RWPE2 (cell line): ENCODE results near the gene B9D2.
A peak's percentile ranks its signal among the peaks of the same experiment; 100 is the strongest.

Experiments used
- ATAC-seq: fragments of 200-7000 bp; cut with Tn5 transposase; 3 replicates; pipeline ENCODE4 v1.9.1; 2021; ENCODE audit warnings: low read depth
- DNase-seq: peaks from one replicate; pipeline ENCODE4 v3.0.0-alpha.2; 2020; ENCODE audit warnings: low spot score
- H3K27ac ChIP-seq: fragments of 450-650 bp; 2 replicates; pipeline ENCODE4 v1.5.1; 2017; ENCODE audit warnings: mild to moderate bottlenecking; ENCODE audit not compliant: poor library complexity, severe bottlenecking
- H3K27me3 ChIP-seq: fragments of 250-450 bp; sonication (Bioruptor Pico); 2 replicates; pipeline ENCODE4 v1.5.1; 2021; ENCODE audit warnings: mild to moderate bottlenecking, moderate library complexity; ENCODE audit not compliant: insufficient read depth, poor library complexity, severe bottlenecking
- H3K36me3 ChIP-seq: fragments of 250-450 bp; sonication (Bioruptor Pico); 2 replicates; pipeline ENCODE4 v1.5.1; 2020; ENCODE audit warnings: low read depth, mild to moderate bottlenecking, moderate library complexity
- H3K4me1 ChIP-seq: fragments of 250-450 bp; sonication (Bioruptor Pico); 2 replicates; pipeline ENCODE4 v1.5.1; 2021; ENCODE audit warnings: mild to moderate bottlenecking, moderate library complexity; ENCODE audit not compliant: insufficient read depth, poor library complexity, severe bottlenecking
- H3K4me3 ChIP-seq: fragments of 250-450 bp; sonication (Bioruptor Pico); 2 replicates; pipeline ENCODE4 v1.5.1; 2021; ENCODE audit warnings: mild to moderate bottlenecking, moderate library complexity; ENCODE audit not compliant: severe bottlenecking
- H3K9me3 ChIP-seq: fragments of 250-450 bp; sonication (Bioruptor Pico); 2 replicates; pipeline ENCODE4 v1.5.1; 2021; ENCODE audit warnings: mild to moderate bottlenecking, moderate library complexity; ENCODE audit not compliant: severe bottlenecking
- TF ChIP-seq, protein P1 (sequence below): fragments of 450-650 bp; IDR thresholded peaks from one replicate; pipeline ENCODE4 v1.5.1; 2017; ENCODE audit warnings: mild to moderate bottlenecking, moderate library complexity; ENCODE audit not compliant: poor library complexity, severe bottlenecking

Gene B9D2

GRCh38 chr19:41353466-41354342 lies 10.2 kb downstream of the B9D2 start, which contains the start of gene TGFB1:
TGFB1 (minus strand) TSS chr19:41353922; CDS start chr19:41353044, 878 bp downstream.
- peak; percentile 85 for DNase-seq

GRCh38 chr19:41352609-41353465 lies 11.1 kb downstream of the B9D2 start:
- ATAC-seq: peak; percentile 35
- Histone ChIP-seq H3K36me3 (peaks cover 15% of the 10 kb centered on the region), H3K4me1 (peaks cover 4% of the 10 kb centered on the region), H3K4me3 (peak overlapping the region; percentile 67), H3K27me3 (no peaks in the 10 kb centered on the region), H3K9me3 (no peaks in the 10 kb centered on the region), H3K27ac (peak overlapping the region; percentile 65)
- TF ChIP-seq, protein P1, sequence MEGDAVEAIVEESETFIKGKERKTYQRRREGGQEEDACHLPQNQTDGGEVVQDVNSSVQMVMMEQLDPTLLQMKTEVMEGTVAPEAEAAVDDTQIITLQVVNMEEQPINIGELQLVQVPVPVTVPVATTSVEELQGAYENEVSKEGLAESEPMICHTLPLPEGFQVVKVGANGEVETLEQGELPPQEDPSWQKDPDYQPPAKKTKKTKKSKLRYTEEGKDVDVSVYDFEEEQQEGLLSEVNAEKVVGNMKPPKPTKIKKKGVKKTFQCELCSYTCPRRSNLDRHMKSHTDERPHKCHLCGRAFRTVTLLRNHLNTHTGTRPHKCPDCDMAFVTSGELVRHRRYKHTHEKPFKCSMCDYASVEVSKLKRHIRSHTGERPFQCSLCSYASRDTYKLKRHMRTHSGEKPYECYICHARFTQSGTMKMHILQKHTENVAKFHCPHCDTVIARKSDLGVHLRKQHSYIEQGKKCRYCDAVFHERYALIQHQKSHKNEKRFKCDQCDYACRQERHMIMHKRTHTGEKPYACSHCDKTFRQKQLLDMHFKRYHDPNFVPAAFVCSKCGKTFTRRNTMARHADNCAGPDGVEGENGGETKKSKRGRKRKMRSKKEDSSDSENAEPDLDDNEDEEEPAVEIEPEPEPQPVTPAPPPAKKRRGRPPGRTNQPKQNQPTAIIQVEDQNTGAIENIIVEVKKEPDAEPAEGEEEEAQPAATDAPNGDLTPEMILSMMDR: peak; percentile 87
- no peak for DNase-seq

More at GRCh38 chr19:41353466-41354342, 10.2 kb downstream of the B9D2 start, which contains the start of gene TGFB1:
- H3K4me1 ChIP-seq: peaks cover 4% of the 10 kb centered on the region
- H3K9me3 ChIP-seq: no peaks in the 10 kb centered on the region
- peak; percentile 45 for ATAC-seq
- H3K4me3 ChIP-seq: peak within 1 kb of the TSS; percentile 67
- TF ChIP-seq, protein P1: peak; percentile 92
- H3K27me3 ChIP-seq: no peaks in the 10 kb centered on the region
- H3K27ac ChIP-seq: peak within 1 kb of the TSS; percentile 65
- H3K36me3 ChIP-seq: peaks cover 8% of the 10 kb centered on the region

- Histone ChIP-seq H3K36me3 (peaks cover 21% of the 10 kb centered on the region), H3K9me3 (no peaks in the 10 kb centered on the region), H3K4me3 (peak overlapping the region; percentile 67), H3K27me3 (no peaks in the 10 kb centered on the region), H3K27ac (peak overlapping the region; percentile 65), H3K4me1 (peaks cover 4% of the 10 kb centered on the region)
- DNase-seq: no peak
- TF ChIP-seq, protein P1: no peak
- ATAC-seq: no peak
These were observed 11.7 kb downstream of the B9D2 start for GRCh38 chr19:41352279-41352608.

DNA sequence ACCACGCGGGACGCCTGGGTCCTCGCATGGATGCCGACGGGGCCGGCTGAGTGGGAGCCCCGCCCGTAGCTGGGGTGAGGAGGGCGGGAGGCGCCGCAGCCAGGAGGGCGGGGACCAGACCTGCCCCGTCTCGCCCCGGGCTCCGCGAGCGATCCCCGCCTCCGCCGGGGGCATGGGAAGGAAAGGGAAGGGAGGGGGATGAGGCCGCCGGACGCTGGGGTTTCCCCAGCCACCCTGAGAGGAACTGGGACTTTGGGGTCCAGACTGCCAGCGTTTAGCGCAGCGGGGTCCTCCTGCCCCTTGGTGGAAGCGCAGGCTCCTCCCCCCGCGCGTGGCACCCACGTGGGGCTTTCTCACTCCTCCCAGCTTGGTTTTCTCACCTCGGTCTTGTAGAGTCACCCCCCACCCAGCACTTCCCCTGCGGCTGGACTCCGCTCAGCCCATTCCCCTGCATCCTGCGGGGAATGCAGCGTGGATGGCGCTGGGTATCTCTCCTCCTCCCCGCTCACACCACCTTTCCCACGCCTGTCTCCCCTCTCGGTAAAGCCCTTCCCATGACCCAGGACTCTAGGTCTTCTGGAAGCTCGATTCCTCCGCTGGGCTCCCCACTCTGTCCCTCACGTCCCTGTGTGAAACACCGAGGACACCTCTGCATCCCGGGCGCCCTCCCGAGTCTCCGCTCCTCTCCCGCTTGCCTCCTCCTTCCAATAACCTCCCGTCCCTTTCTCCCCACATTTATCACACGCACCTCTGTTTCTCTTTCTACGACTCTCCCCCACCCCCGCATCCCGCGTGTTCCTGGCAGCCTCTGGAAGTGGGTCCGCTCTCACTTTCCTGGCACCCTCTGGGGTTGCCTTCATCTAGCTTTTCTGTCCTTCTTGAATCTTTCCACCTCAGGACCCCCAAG lies 12.4 kb downstream of the B9D2 start:
- H3K27ac ChIP-seq: peak overlapping the region; percentile 65
- ATAC-seq: peak; percentile 65

More for the DNA sequence above, 12.4 kb downstream of the B9D2 start:
- Histone ChIP-seq H3K4me3 (peak overlapping the region; percentile 67), H3K27me3 (no peaks in the 10 kb centered on the region), H3K36me3 (peaks cover 27% of the 10 kb centered on the region), H3K9me3 (no peaks in the 10 kb centered on the region), H3K4me1 (peaks cover 4% of the 10 kb centered on the region)
- TF ChIP-seq, protein P1: no peak
- no peak for DNase-seq
